ENCODE results near the gene STK17B.

Gene STK17B

DNA sequence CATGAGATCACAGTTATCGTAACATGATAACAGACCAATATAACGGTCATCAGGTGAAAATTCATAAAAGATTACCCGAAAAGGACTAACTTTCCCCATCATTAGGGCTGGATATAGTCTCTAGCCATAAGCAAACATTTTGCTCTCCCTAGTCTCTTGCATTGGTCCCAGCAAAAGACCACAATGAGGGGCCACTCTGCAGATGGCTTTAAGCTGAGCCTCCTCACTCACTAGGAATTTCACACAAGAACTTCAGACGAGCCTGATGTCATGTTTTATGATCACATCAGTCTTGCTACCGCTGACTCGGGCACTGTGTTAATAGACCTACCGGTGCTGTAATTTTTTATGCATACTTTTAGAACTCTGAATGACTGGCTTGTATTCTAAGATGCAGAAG lies 35.2 kb downstream of the STK17B start:
- no peaks in the 10 kb centered on the region for H3K4me1 ChIP-seq (ENCODE audit: insufficient read depth, low read length, poor library complexity, severe bottlenecking)
- no peak overlapping the region for H2AFZ ChIP-seq (ENCODE audit: low read length)
- no peaks in the 10 kb centered on the region for H3K79me2 ChIP-seq (ENCODE audit: insufficient read depth, low read length)
- no peaks in the 10 kb centered on the region; the same call in 1 of the 2 replicates for H3F3A ChIP-seq (ENCODE audit: low read depth)
- no peaks in the 10 kb centered on the region for H3K9me2 ChIP-seq (replicated peaks; ENCODE audit: low read depth, low read length)
- no peak overlapping the region for H3K4me3 ChIP-seq (ENCODE audit: low read length, poor library complexity, severe bottlenecking)
- TF ChIP-seq, protein P1, sequence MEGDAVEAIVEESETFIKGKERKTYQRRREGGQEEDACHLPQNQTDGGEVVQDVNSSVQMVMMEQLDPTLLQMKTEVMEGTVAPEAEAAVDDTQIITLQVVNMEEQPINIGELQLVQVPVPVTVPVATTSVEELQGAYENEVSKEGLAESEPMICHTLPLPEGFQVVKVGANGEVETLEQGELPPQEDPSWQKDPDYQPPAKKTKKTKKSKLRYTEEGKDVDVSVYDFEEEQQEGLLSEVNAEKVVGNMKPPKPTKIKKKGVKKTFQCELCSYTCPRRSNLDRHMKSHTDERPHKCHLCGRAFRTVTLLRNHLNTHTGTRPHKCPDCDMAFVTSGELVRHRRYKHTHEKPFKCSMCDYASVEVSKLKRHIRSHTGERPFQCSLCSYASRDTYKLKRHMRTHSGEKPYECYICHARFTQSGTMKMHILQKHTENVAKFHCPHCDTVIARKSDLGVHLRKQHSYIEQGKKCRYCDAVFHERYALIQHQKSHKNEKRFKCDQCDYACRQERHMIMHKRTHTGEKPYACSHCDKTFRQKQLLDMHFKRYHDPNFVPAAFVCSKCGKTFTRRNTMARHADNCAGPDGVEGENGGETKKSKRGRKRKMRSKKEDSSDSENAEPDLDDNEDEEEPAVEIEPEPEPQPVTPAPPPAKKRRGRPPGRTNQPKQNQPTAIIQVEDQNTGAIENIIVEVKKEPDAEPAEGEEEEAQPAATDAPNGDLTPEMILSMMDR (conservative IDR thresholded peaks at IDR 0.05; ENCODE audit: low read length): no peak
- TF ChIP-seq EZH2phosphoT487 (IDR thresholded peaks at IDR 0.05; ENCODE audit: borderline replicate concordance): no peak
- H3K9me3 ChIP-seq (ENCODE audit: insufficient read depth, low read depth, low read length): peaks cover 18% of the 10 kb centered on the region
- no peak overlapping the region for H3K9ac ChIP-seq (ENCODE audit: low read depth, low read length, poor library complexity, severe bottlenecking)
- H3K4me2 ChIP-seq (ENCODE audit: low read depth, low read length, poor library complexity, severe bottlenecking): no peak overlapping the region
- peaks cover 60% of the 10 kb centered on the region for H3K36me3 ChIP-seq (ENCODE audit: insufficient read depth, low read length)
- no peaks in the 10 kb centered on the region for H4K20me1 ChIP-seq (ENCODE audit: insufficient read depth, low read length, poor library complexity, severe bottlenecking)
- H3K27me3 ChIP-seq (ENCODE audit: insufficient read depth, low read length, poor library complexity, severe bottlenecking): no peaks in the 10 kb centered on the region

DNA sequence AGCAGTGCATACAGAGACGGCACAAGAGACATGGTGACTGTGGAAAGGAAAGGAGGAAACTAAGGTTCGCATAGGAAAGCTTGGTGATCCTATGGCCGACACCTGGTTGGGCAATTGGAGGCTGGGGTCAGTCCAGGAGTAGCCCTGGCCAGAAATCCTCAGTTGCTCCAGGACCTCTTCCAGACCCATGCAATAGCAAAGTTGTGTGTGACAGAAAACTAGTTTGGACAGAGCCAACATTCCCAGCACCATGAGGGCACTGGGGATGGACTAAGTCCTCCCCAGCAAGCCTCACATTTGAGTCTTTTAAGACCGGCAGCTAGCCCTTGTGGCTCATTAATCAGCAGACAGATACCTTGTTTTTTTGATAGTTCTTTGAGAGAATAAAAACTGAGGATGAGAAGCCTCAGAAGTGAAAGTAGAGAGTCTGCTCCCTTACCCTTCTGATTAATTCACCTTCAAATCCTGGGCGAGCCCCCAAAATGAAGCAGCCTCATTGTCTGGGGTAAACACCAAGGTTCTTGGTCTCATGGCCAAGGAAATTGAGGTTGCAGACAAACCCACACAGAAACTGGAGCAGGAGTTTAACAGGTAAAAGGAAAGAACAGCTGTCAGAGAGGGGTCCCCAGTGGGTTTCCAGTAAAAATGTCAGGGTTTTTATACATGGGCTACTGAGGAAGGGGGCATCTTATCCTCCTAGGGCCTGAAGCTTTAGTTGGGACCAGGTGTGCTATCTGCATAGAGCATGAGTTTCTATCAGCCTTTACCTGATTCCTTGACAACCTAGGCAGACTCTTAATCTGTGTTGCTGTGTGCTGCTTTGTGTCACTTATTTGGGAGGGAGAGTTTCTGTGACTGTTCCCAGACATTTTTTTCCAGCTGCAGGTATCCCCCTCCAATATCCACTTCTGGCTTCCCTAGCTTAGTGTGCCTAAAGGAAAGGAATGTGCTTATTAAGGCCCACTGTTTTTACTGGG lies 39.1 kb downstream of the STK17B start:
- Histone ChIP-seq H2AFZ (ENCODE audit: low read length) (no peak overlapping the region), H3K9ac (ENCODE audit: low read depth, low read length, poor library complexity, severe bottlenecking) (no peak overlapping the region), H3F3A (ENCODE audit: low read depth) (no peaks in the 10 kb centered on the region; the same call in 1 of the 2 replicates), H3K79me2 (ENCODE audit: insufficient read depth, low read length) (no peaks in the 10 kb centered on the region), H3K4me2 (ENCODE audit: low read depth, low read length, poor library complexity, severe bottlenecking) (no peak overlapping the region), H4K20me1 (ENCODE audit: insufficient read depth, low read length, poor library complexity, severe bottlenecking) (no peaks in the 10 kb centered on the region), H3K9me3 (ENCODE audit: insufficient read depth, low read depth, low read length) (peaks cover 32% of the 10 kb centered on the region), H3K4me1 (ENCODE audit: insufficient read depth, low read length, poor library complexity, severe bottlenecking) (peaks cover 11% of the 10 kb centered on the region), H3K36me3 (ENCODE audit: insufficient read depth, low read length) (peaks cover 25% of the 10 kb centered on the region), H3K4me3 (ENCODE audit: low read length, poor library complexity, severe bottlenecking) (no peak overlapping the region), H3K27me3 (ENCODE audit: insufficient read depth, low read length, poor library complexity, severe bottlenecking) (no peaks in the 10 kb centered on the region), H3K9me2 (replicated peaks; ENCODE audit: low read depth, low read length) (no peaks in the 10 kb centered on the region)
- TF ChIP-seq EZH2phosphoT487 (IDR thresholded peaks at IDR 0.05; ENCODE audit: borderline replicate concordance): no peak
- TF ChIP-seq, protein P1 (conservative IDR thresholded peaks at IDR 0.05; ENCODE audit: low read length): no peak

DNA sequence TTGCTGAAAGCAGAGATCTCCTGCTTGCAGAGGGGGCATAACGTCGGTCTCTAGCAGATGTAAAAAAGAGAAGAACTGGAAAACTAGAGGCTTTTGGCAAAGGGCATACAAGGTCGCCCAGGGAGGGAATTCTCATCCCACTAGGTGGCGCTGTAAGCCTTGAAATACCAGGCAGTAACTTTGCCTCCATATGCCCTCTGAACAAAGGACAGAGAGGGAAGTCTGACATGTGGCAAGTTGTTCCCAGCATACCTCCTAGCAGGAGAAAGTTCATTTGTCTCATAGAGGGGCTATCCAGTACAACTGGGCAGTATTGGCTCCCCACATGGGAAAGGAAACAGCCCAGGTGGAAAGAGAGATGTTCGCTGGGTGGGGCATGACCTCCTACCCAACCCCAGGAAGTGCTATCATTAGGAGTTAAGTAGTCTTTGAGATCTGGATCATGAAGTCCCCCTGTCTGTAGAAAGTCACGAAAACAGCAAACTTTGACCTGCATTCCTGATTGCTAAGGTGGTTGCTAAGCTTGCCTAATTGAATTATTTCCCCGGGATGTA lies 39.9 kb downstream of the STK17B start:
- TF ChIP-seq, protein P1 (conservative IDR thresholded peaks at IDR 0.05; ENCODE audit: low read length): peak; percentile 83
- TF ChIP-seq EZH2phosphoT487 (IDR thresholded peaks at IDR 0.05; ENCODE audit: borderline replicate concordance): no peak
- Histone ChIP-seq H2AFZ (ENCODE audit: low read length) (no peak overlapping the region), H3K4me2 (ENCODE audit: low read depth, low read length, poor library complexity, severe bottlenecking) (no peak overlapping the region)

More for the DNA sequence above, 39.9 kb downstream of the STK17B start:
- Histone ChIP-seq H3K36me3 (ENCODE audit: insufficient read depth, low read length) (peaks cover 17% of the 10 kb centered on the region; the same call in 1 of the 2 replicates), H4K20me1 (ENCODE audit: insufficient read depth, low read length, poor library complexity, severe bottlenecking) (no peaks in the 10 kb centered on the region), H3K9ac (ENCODE audit: low read depth, low read length, poor library complexity, severe bottlenecking) (no peak overlapping the region), H3K4me1 (ENCODE audit: insufficient read depth, low read length, poor library complexity, severe bottlenecking) (peaks cover 11% of the 10 kb centered on the region), H3F3A (ENCODE audit: low read depth) (no peaks in the 10 kb centered on the region; the same call in 1 of the 2 replicates), H3K9me3 (ENCODE audit: insufficient read depth, low read depth, low read length) (peaks cover 32% of the 10 kb centered on the region), H3K27me3 (ENCODE audit: insufficient read depth, low read length, poor library complexity, severe bottlenecking) (no peaks in the 10 kb centered on the region), H3K9me2 (replicated peaks; ENCODE audit: low read depth, low read length) (no peaks in the 10 kb centered on the region), H3K4me3 (ENCODE audit: low read length, poor library complexity, severe bottlenecking) (no peak overlapping the region), H3K79me2 (ENCODE audit: insufficient read depth, low read length) (no peaks in the 10 kb centered on the region)
